Astrocyte (in vitro differentiated cells and primary cell): ENCODE measurements around the gene FRMD4B. TPM values are rescaled to one million over a fixed set of nuclear protein-coding genes. Genes with fewer than 3 reads are reported as not detected.

Experiments used
- DNase-seq: peaks from one replicate; pipeline ENCODE4 v3.0.0-alpha.2; 2010; ENCODE audit warnings: low read depth
- FAIRE-seq: peaks from 2 replicates; lab custom pipeline; 2011; peaks lifted over from hg19 to GRCh38; lab: Jason Lieb, UNC
- H2AFZ ChIP-seq: 2 replicates; pipeline ENCODE4 v1.6.0; 2012; ENCODE audit warnings: low read depth, low read length, inconsistent platforms
- H3K27ac ChIP-seq: 2 replicates; pipeline ENCODE4 v1.5.1; 2011; ENCODE audit warnings: low read depth, low read length, inconsistent platforms
- H3K27me3 ChIP-seq: 2 replicates; pipeline ENCODE4 v1.6.0; 2011; ENCODE audit warnings: low read length, inconsistent platforms; ENCODE audit not compliant: insufficient read depth
- H3K36me3 ChIP-seq: 2 replicates; pipeline ENCODE4 v1.5.1; 2011; ENCODE audit warnings: low read length, inconsistent platforms; ENCODE audit not compliant: insufficient read depth
- H3K4me1 ChIP-seq: 2 replicates; pipeline ENCODE4 v1.5.1; 2011; ENCODE audit warnings: low read length, inconsistent platforms; ENCODE audit not compliant: insufficient read depth
- H3K4me2 ChIP-seq: 2 replicates; pipeline ENCODE4 v1.6.0; 2012; ENCODE audit warnings: low read length, inconsistent platforms
- H3K4me3 ChIP-seq: 2 replicates; pipeline ENCODE4 v1.5.1; 2011; ENCODE audit warnings: low read depth, mild to moderate bottlenecking, low read length, inconsistent platforms; ENCODE audit not compliant: insufficient read depth
- H3K79me2 ChIP-seq: 2 replicates; pipeline ENCODE4 v1.6.0; 2012; ENCODE audit warnings: mild to moderate bottlenecking, low read length, inconsistent platforms; ENCODE audit not compliant: insufficient read depth
- H3K9ac ChIP-seq: 2 replicates; pipeline ENCODE4 v1.6.0; 2012; ENCODE audit warnings: mild to moderate bottlenecking, low read length, inconsistent platforms
- H3K9me3 ChIP-seq: 2 replicates; pipeline ENCODE4 v1.5.1; 2012; ENCODE audit warnings: low read depth, mild to moderate bottlenecking, low read length, inconsistent platforms; ENCODE audit not compliant: insufficient read depth
- H4K20me1 ChIP-seq: 2 replicates; pipeline ENCODE4 v1.6.0; 2012; ENCODE audit warnings: low read length, inconsistent platforms; ENCODE audit not compliant: insufficient read depth
- H3K27ac Mint-ChIP-seq: one replicate; pipeline ENCODE4 v1.8.0; 2021; ENCODE audit warnings: mild to moderate bottlenecking, mixed read lengths; ENCODE audit not compliant: unreplicated experiment
- H3K27me3 Mint-ChIP-seq: one replicate; pipeline ENCODE4 v1.8.0; 2021; ENCODE audit warnings: low read depth, mixed read lengths; ENCODE audit not compliant: unreplicated experiment
- H3K36me3 Mint-ChIP-seq: one replicate; pipeline ENCODE4 v1.8.0; 2021; ENCODE audit warnings: low read depth, mixed read lengths; ENCODE audit not compliant: unreplicated experiment
- H3K4me1 Mint-ChIP-seq: one replicate; pipeline ENCODE4 v1.8.0; 2021; ENCODE audit warnings: low read depth, mixed read lengths; ENCODE audit not compliant: unreplicated experiment
- H3K4me3 Mint-ChIP-seq: one replicate; pipeline ENCODE4 v1.8.0; 2021; ENCODE audit warnings: mild to moderate bottlenecking, moderate library complexity, mixed read lengths; ENCODE audit not compliant: unreplicated experiment
- H3K9me3 Mint-ChIP-seq: one replicate; pipeline ENCODE4 v1.8.0; 2021; ENCODE audit warnings: mild to moderate bottlenecking, mixed read lengths; ENCODE audit not compliant: unreplicated experiment
- EZH2 ChIP-seq: IDR thresholded peaks from 2 replicates; pipeline ENCODE4 v1.6.1; 2012; ENCODE audit warnings: mild to moderate bottlenecking, low read length, inconsistent platforms; ENCODE audit not compliant: insufficient read depth
- total RNA-seq: library from RNA; stranded (reverse); gene quantifications from 2 replicates; pipeline ENCODE4 v1.2.1, GENCODE V29; 2021
- TF ChIP-seq, protein P1 (sequence below): IDR thresholded peaks from 2 replicates; pipeline ENCODE4 v1.5.1; 2011; ENCODE audit warnings: low read depth, mild to moderate bottlenecking, inconsistent platforms, low read length, moderate library complexity; ENCODE audit not compliant: insufficient read depth

FRMD4B gene
- total RNA-seq, 1 donor from 2014 or later: 9.2 TPM

DNA sequence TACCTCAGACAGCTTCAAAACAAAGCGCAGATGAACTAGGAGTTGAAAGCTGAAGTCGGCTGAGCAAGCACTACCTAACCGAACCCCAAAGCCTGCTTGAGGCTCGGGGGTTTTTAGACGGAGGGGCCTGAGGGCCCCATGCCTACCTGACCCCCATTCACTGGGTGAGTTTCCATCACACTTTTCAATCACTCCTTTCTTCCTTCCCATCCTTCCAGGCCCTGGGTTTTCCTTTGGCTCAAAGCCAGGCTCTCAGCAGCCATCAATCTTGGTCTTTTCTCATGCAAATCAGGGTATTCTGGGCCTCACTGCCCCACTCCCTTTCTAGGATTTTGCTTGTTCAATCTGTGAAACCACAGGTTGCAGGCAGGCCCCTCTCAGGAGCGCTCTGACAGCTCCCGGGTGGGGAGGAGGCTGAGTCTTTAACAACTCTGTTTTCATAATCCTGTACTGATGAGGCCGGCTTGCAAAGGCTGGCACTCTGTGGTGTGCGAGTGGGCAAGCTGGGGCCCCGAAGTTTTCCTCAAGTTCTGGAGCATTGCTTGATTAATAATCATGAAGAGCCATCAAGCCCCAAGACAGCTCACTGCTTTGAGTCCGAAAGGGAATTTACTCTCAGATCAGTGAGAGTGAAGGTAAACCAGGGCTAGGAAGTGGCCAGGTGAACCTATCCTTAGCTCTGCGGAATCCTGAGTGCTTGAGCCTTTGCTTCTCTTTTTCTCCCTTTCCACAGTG, 97.6 kb downstream of the FRMD4B start:
- H3K4me3 Mint-ChIP-seq: peak overlapping the region; percentile 62
- Histone ChIP-seq H3K27me3 (no peaks in the 10 kb centered on the region), H4K20me1 (no peaks in the 10 kb centered on the region), H2AFZ (peak overlapping the region; percentile 28), H3K4me1 (peaks cover 11% of the 10 kb centered on the region), H3K27ac (no peak overlapping the region), H3K4me2 (peak overlapping the region; percentile 74), H3K4me3 (no peak overlapping the region), H3K9me3 (no peaks in the 10 kb centered on the region), H3K79me2 (no peaks in the 10 kb centered on the region), H3K9ac (no peak overlapping the region), H3K36me3 (no peaks in the 10 kb centered on the region)
- no peaks in the 10 kb centered on the region for H3K9me3 Mint-ChIP-seq
- H3K27me3 Mint-ChIP-seq: no peaks in the 10 kb centered on the region
- no peak for FAIRE-seq
- no peaks in the 10 kb centered on the region for H3K36me3 Mint-ChIP-seq
- TF ChIP-seq, protein P1, sequence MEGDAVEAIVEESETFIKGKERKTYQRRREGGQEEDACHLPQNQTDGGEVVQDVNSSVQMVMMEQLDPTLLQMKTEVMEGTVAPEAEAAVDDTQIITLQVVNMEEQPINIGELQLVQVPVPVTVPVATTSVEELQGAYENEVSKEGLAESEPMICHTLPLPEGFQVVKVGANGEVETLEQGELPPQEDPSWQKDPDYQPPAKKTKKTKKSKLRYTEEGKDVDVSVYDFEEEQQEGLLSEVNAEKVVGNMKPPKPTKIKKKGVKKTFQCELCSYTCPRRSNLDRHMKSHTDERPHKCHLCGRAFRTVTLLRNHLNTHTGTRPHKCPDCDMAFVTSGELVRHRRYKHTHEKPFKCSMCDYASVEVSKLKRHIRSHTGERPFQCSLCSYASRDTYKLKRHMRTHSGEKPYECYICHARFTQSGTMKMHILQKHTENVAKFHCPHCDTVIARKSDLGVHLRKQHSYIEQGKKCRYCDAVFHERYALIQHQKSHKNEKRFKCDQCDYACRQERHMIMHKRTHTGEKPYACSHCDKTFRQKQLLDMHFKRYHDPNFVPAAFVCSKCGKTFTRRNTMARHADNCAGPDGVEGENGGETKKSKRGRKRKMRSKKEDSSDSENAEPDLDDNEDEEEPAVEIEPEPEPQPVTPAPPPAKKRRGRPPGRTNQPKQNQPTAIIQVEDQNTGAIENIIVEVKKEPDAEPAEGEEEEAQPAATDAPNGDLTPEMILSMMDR: no peak
- TF ChIP-seq EZH2: no peak
- H3K4me1 Mint-ChIP-seq: peaks cover 32% of the 10 kb centered on the region
- DNase-seq: no peak
- H3K27ac Mint-ChIP-seq: peak overlapping the region; percentile 53

DNA sequence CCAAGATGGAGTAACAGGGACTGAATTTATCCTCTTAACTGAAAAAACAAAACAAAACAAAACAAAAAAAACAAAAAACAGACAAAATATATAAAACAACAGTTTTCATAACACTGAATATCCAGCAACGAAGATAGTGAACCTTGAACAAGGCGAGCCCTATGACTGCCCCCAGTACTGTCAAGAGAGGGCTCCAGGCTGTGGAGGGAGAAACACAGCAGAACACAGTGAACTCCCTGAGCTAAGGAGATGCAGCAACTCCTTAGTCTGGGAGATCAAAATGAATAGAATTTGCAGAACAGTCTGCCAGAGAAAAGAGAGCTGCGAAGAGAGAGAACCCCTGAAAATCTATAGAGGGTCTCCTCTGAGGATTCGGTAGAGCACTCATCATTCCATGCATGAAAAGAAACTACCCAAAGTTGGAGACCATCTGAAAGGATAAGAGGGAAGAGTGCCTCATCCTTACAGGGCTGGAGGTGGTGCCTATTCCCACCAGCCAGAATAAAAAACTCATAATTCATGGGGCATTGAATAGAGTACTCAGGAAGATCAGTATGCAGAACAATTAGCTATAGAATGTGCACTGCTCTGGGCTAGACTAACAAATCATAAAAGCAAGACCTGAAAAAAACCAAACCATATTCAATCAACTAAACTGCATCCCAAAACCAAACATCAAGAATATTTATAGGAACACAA, 101.8 kb downstream of the FRMD4B start:
- Mint-ChIP-seq H3K27ac (no peak overlapping the region), H3K27me3 (no peaks in the 10 kb centered on the region), H3K4me1 (peaks cover 24% of the 10 kb centered on the region), H3K36me3 (no peaks in the 10 kb centered on the region), H3K9me3 (no peaks in the 10 kb centered on the region), H3K4me3 (no peak overlapping the region)
- TF ChIP-seq EZH2: no peak
- TF ChIP-seq, protein P1: no peak
- Histone ChIP-seq H3K27me3 (peaks cover 6% of the 10 kb centered on the region), H3K36me3 (no peaks in the 10 kb centered on the region), H4K20me1 (no peaks in the 10 kb centered on the region), H3K4me3 (no peak overlapping the region), H2AFZ (no peak overlapping the region), H3K79me2 (no peaks in the 10 kb centered on the region), H3K4me2 (no peak overlapping the region), H3K27ac (no peak overlapping the region), H3K4me1 (peaks cover 9% of the 10 kb centered on the region), H3K9me3 (no peaks in the 10 kb centered on the region), H3K9ac (no peak overlapping the region)
- FAIRE-seq (no peak), DNase-seq (no peak)
